HG03439 (cell line): Measurements from ENCODE around the gene CCNJL.
A peak's percentile ranks its signal among the peaks of the same experiment; 100 is the strongest.

Experiments
- ATAC-seq: cut with Tn5 transposase; IDR thresholded peaks from one replicate; pipeline ENCODE4 v1.9.1; 2021; ENCODE audit warnings: mild to moderate bottlenecking, moderate library complexity; ENCODE audit not compliant: unreplicated experiment

Gene CCNJL

DNA sequence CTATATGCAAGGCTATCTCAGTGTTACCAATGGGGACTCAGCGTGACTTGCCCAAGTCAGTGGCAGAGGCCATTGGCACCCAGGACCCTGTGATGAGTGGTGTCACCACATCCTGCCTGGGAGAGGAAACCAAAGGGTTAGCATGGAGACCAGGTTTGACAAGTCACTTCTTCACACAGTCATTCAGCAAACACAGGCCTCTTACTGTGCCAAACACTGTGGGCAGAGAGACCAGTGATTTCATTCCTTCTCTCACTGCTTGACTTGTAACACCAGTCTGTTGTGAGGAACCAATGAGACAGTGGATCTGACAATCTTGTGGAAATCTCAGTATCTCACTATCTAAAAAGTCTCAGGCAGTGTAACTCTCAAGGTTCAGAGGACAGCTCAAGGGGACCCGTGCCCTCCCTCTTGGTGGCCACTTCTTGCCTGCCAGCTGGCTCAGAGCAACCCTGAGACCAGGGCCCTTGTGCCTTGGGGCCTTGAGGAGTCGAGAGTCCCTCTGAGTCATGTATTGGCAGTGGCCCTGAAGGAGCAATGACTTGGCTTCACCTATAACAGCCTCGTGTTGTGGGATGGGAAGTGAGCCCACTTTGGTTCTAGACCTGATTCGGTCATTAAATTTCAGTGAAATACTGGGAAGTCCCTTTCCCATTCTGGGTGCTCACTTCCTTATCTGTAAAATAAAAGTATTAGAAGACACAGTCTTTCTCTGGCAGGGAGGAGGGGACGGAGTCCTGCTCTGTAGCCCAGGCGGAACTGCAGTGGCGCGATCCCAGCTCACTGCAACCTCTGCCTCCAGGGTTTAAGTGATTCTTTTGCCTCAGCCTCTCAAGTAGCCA, 81.5 kb downstream of the CCNJL start:
- ATAC-seq = no peak

- ATAC-seq = no peak
Measured at GRCh38 chr5:160229190-160229742, 83.1 kb downstream of the CCNJL start, which contains the start of gene FABP6. TSS of gene FABP6 (plus strand) at chr5:160229506. CDS start at chr5:160229558, 52 bp downstream.

DNA sequence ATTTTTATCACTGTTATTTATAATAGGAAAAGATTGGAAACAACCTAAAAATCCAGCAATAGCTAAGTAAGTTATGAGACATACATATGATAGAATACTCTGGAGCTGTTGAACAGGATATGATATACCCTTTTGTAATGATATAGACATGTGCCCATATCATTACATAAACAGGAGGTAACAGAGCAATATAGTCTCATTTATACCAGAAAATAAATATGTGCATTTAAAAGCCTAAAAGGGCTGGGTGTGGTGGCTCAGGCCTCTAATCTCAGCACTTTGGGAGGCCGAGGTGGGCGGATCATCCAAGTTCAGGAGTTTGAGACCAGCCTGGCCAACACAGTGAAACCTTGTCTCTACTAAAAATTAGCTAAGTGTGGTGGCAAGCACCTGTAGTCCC, 85.4 kb downstream of the CCNJL start:
- ATAC-seq = no peak

DNA sequence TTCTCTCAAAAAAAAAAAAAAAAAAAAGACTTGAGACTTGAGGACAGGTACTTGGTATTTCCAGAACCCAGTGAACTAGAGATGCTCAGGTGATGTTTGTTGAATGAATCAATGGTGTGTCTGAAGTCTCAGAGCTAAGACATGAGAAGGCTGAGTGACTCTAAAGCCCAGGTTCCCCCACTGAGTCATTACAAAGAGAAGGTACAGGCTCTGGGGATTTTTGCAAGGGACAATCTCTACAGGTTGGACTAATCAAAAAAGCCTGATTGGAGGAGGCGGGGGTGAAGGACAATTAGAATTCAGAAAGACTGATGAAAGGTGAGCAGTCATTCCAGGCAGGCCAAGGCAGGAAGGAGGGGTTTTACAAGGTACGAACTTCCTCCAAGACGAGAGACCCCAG, 91.3 kb downstream of the CCNJL start:
- no peak for ATAC-seq

GRCh38 chr5:160219356-160219755, 93.0 kb downstream of the CCNJL start:
- no peak for ATAC-seq

- peak; percentile 78 for ATAC-seq
Measured at GRCh38 chr5:160213537-160213936, 98.8 kb downstream of the CCNJL start.

GRCh38 chr5:160211352-160211751, 101.0 kb downstream of the CCNJL start:
- no peak for ATAC-seq

DNA sequence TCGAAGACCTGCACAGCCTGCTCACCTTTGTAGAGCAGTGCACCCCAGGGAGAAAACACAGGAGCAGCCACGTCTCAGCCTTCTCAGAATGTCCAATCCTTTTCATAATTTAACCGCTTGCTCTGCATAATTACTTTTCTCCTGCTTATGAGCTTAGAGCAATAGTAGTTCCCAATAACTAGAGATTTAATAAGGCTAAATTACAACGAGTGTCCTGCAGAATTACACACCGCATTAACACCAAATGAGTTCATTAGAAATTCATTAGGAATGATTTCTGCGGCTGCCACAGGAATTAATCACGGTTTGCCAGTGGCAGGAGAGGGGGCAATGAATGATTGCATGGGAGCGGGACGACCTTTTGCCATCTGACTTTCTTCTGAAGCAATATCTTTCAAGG, 101.8 kb downstream of the CCNJL start:
- no peak for ATAC-seq

DNA sequence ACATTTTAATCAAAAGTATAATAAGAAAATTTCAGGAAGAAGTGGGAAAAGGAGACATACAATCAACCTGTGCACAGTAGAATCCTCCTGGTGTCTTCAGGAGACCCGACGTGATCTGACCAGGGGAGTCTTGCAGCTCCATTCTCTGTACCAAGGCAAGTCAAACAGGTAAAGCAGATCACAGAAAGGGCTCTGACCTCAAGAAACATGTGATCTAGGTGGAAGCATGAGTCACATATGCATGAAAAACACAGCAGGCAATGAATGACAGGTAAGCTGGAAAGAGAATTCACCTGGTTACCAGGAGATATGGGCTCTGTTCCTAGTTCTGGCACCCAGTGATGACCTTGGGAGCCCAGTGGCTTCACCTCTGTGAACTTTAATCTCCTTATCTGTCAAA, 102.4 kb downstream of the CCNJL start:
- ATAC-seq = no peak

GRCh38 chr5:160207061-160207460, 105.3 kb downstream of the CCNJL start:
- no peak for ATAC-seq
